Left kidney (tissue), 2 donors: Measurements from ENCODE around the gene KIFC1. TPM values are rescaled to one million over a fixed set of nuclear protein-coding genes. Genes with fewer than 3 reads are reported as not detected.

Source experiments
- DNase-seq: peaks from one replicate; pipeline ENCODE4 v3.0.0-alpha.2; 2013
- polyA plus RNA-seq: library from polyadenylated mRNA; unstranded; fragments of 120-200 nt; gene quantifications from one replicate; pipeline ENCODE4 v1.2.1, GENCODE V29; 2013; ENCODE audit not compliant: insufficient read length

KIFC1 gene
- polyA plus RNA-seq, 1 donor: 62.9 TPM

DNA sequence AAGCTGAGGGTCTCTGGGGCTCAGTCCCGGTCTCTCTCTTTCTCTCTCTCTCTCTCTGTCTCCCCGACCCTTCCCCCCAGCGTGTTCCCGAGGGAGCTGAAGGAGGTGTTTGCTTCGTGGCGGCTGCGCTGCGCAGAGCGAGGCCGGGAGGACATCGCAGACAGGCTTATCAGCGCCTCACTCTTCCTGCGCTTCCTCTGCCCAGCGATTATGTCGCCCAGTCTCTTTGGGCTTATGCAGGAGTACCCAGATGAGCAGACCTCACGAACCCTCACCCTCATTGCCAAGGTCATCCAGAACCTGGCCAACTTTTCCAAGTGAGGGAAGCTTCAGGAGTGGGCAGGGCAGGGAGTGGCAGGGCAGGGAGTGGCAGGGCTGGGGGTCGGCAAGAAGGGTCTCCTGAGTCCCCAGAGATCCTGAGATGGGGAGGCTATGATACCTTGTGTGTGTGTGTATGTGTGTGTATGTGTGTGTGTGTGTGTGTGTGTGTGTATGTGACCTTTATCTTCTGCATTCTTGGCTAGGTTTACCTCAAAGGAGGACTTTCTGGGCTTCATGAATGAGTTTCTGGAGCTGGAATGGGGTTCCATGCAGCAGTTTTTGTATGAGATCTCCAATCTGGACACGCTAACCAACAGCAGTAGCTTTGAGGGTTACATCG, 49.2 kb downstream of the KIFC1 start:
- no peak for DNase-seq

DNA sequence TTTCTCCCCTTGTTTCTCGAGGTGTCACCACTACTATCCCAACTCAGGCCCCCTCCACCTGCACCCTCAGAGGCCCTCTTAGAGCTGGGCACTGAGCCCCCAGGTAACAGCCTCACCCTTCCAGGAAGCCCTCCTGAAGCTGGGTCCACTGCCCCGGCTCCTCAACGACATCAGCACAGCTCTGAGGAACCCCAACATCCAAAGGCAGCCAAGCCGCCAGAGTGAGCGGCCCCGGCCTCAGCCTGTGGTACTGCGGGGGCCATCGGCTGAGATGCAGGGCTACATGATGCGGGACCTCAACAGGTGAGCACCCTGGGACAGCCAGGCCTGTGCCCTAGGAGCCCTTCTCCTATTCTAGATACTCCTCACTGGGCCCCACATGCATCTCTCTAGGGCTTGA, 49.8 kb downstream of the KIFC1 start:
- DNase-seq: no peak

DNA sequence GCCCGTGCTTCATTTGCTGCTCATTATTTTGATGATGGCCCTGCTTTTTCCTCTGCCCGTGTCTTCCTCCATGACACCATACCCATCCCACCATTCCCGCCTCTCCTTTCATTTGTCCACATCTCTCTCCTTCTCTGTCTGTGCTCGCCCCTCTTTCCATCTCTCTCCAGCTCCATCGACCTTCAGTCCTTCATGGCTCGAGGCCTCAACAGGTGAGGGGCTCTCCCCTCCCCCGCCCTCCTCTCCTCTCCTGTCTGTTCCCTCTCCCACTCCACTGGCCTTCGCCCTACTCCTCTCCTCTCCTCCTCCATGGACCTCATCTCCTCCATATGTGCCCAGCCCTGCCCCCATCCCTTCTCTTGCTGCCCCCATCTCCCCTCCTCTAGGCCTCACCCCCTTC, 50.7 kb downstream of the KIFC1 start:
- DNase-seq: no peak

DNA sequence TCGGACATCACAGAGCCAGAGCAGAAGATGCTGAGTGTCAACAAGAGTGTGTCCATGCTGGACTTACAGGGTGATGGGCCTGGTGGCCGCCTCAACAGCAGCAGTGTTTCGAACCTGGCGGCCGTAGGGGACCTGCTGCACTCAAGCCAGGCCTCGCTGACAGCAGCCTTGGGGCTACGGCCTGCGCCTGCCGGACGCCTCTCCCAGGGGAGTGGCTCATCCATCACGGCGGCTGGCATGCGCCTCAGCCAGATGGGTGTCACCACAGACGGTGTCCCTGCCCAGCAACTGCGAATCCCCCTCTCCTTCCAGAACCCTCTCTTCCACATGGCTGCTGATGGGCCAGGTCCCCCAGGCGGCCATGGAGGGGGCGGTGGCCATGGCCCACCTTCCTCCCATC, 51.4 kb downstream of the KIFC1 start:
- DNase-seq: no peak

DNA sequence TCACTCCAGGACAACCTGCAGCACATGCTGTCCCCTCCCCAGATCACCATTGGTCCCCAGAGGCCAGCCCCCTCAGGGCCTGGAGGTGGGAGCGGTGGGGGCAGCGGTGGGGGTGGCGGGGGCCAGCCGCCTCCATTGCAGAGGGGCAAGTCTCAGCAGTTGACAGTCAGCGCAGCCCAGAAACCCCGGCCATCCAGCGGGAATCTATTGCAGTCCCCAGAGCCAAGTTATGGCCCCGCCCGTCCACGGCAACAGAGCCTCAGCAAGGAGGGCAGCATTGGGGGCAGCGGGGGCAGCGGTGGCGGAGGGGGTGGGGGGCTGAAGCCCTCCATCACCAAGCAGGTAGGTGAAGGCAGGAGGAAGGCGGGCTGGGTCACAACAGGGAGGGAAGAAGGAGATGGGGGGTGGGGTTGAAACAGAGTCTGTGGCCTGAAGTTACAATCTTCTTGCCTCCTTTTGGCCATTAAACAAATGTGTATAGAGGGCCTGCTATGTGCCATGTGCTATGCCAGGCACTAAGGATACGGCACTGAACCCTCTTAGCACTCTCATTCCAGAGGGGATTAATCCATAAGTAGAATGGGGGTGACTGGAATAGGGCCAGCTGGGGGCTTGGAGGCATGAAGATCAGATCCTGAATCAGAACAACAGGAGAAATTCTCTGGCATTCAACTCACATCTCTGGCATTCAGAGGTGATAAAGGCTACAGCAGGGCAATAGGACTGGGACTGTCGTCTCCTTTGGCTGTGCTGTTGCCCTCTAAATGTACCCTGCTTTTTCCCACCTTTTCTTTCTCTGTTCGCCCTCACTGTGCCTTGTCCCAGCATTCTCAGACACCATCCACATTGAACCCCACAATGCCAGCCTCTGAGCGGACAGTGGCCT, 52.2 kb downstream of the KIFC1 start:
- no peak for DNase-seq

DNA sequence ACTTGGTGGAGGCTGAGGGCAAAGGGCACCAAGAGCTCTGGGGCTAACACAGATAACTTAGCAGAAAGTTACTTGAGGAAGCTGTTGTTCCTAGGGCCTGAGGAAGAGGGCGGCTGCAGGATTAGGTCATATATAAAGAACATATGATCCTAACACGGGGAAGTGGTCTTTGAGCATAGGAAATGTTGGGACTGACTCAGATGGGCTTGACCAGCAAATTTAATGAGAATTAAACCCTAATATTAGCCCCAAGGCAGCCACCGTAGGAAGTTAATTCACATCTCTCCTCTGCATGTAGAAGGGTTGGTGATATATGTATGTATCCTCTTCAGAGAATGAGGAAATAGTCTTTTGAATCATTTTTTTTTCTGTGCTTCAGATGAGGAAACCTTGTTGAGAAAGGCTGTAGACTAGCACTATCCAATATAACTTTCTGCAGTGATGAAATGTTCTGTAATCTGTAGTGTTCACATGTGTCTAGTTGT, 53.5 kb downstream of the KIFC1 start:
- no peak for DNase-seq

DNA sequence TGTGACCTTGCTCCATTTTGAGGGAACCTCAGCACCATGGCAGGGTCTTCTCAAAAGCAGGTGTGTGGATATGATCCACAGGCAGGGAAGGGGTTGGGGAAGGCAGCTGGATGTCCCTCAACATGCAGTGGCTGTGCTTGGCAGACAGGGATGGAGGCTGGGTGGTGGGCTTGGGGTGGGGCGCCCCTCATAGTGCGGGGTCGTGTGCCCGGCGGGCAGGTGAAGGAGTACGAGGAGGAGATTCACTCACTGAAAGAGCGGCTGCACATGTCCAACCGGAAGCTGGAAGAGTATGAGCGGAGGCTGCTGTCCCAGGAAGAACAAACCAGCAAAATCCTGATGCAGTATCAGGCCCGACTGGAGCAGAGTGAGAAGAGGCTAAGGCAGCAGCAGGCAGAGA, 54.7 kb downstream of the KIFC1 start:
- DNase-seq: no peak

DNA sequence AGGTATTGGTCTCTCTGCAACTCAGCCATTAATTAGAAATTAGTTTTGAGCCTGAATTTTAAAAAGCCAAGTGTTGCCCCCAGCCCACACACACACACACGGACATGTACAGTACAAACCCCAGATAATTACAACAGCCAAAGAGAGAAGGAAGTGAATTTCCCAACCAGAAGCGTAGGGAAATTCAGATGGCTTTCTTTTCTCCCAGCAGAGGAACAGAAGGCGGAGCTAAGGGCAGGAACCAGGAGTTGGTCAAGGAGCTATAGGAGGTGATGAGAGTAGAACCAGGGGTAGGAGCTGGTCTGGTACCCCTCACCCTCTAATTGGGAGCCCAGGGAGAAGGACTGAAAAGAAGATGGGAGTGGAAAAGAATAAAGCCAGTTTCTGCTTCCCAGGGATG, 58.8 kb downstream of the KIFC1 start:
- no peak for DNase-seq

DNA sequence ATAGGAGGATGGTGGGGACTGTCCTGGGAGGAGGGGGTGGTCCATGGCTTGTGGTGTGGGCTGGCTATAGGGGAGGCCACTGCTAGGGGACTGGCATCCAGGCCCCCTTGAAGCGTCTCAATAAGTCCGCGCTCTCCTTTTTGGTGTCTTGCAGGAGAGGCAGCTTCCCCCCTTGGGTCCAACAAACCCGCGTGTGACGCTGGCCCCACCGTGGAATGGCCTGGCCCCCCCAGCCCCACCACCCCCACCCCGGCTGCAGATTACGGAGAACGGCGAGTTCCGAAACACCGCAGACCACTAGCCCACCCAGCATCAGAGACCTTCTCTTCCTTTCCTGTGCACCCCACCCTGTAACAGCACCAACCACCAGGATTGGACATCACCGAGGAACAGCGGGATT, 60.0 kb downstream of the KIFC1 start:
- DNase-seq: no peak

DNA sequence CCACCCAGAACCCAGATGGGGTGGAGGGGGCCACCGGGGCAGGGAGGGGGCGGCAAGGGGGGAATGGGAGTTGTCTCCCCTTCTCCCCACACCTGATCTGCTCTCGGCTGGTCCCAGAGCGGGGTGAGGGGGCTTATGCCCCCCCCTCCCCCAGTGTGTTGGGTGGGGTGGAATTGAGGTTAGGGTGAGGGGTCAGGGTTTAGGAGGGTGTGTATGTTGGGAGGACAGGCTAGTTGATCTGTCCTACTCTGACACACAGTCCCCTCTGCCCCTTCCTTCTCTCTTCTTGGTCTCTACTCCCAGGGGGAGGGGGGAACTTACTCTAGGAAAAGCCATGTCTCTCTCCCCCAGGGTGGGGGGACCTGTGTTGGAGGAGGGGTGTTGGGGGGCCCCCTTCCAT, 60.9 kb downstream of the KIFC1 start:
- no peak for DNase-seq

DNA sequence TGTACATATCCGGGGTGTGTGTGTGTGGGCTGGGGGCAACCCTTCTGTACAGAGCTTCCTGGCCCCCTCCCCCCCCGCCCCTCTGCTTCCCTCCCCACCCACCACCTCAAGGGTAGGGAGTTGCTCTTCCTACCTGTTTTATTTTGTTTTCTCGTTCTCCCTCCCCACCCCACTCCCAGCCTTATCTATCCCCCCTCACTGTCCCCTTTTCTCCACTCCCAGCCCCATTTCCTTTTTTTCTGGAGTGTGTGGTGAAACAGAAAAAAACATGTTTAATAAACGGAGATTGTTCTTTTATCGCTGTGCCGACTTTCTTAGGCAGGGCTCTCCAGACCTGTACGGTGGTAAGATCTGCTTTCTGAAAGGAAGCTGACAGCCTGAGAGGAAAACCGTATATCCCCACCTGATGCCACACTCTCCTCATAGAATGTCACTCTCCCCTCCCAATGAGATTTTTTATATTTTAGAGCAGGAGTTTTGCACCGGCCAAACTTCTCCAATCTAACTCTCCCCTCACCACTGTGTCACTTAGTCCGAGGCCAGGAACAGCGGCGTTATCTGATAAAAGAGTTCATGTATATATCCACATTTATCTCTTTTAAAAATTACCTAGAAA, 61.9 kb downstream of the KIFC1 start:
- no peak for DNase-seq

DNA sequence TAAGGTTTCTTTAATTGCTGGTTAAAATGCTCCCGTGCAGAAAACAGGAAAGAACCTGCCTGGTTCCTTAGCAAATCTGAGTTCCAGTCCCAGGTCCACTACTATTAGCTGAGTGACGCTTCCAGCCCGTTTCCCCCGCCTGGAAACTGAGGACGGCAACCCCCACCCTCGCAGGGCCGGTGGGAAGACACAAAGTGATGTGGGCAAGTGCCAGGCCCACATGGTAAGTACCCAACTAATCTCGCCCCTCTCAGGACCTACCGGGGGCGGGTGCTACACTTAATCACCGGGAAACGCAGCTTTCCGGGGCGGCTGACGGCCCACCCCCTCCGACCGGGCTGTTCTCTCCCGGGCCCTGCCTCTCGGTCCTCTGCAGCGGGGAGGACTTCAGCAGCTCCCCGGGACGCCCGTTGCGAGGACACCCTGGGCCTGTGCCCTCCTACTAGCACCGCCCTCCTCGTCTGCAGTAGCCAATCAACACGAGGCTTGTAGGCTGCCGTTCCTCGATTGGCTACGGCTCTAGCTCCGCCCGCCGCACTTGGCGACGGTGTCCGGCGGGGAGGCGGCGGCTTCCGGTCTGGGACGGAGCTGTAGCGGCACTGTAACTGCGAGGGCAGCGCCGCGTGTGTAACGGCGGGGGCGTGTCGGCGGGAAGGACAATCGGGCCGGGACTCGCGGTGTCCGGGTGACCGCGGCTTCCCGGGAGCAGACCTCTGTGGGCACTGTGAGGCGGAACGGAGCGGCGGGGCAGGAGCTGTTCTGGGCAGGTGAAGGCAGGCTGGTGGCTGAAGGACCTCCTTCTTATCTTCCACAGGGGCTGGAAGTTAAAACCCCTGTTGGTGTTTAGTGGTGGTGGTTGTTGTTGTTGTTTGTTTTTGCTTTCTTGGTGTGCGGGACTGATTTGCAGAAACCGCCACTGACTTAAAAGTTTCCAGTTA, 62.7 kb downstream of the KIFC1 start, which contains the start of gene ZBTB9:
Gene ZBTB9 (plus strand): TSS at position 568 of the 938 bp plus-strand sequence. CDS start 525 bp downstream, outside the sequence.
- DNase-seq: peak; percentile 94

DNA sequence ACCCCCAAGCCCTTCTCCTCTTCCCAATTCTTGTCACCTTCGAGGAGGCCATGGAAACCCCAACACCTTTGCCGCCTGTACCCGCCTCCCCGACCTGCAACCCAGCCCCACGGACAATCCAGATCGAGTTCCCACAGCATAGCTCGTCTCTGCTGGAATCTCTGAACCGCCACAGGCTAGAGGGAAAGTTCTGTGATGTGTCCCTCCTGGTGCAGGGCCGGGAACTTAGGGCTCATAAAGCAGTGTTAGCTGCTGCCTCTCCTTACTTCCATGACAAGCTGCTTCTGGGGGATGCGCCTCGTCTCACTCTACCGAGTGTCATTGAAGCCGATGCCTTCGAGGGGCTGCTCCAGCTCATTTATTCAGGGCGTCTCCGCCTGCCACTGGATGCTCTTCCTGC, 63.4 kb downstream of the KIFC1 start:
- no peak for DNase-seq

DNA sequence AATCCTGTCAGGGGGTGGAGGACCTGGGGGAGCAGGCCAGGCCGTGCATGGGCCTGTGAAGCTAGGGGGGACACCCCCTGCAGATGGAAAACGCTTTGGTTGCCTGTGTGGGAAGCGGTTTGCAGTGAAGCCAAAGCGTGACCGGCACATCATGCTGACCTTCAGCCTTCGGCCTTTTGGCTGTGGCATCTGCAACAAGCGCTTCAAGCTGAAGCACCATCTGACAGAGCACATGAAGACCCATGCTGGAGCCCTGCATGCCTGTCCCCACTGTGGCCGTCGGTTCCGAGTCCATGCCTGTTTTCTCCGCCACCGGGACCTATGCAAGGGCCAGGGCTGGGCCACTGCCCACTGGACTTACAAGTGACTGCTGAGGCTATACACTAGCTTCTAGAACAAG, 64.5 kb downstream of the KIFC1 start:
- no peak for DNase-seq

DNA sequence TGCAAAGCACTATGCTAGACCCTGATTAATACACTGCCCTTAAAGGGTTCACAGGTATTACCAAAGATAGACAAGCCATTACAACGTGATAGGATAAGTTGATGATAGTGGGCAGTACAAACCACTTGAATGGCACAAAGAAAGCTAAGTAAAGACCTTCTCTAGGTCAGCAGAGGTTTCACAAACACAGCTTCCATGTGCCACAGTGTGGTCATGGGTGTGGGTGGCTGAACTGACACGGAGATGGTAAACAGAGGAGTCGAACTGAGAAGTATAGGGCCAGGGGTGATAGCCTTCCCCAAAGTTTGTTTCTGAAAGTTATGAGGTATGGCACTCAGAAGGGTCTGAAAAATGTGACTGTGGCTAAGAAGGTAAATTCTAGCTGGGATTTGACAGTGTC, 67.1 kb downstream of the KIFC1 start:
- no peak for DNase-seq

DNA sequence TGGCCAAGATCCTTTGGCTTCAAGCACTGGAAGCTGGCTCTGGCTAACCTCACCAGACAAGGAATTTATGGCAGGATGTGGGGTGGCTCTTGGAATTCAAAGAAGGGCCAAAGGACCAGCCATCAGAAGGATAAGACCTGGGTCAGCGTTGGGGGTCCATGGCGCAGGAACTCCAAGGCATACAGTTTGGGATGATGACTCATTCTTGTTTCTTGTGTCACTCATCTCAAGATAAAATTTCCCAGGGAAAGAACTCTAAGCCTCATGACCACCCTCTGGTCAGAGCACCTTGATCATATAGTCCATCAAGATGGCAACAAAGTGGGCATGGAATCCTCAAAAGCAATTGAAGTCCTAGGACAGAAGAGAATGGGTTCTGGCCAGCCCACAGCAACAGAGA, 67.6 kb downstream of the KIFC1 start:
- no peak for DNase-seq

Other genes starting within 250 kb of the KIFC1 start
- 5.9 TPM for gene COL11A2, start 199.4 kb upstream of the KIFC1 start, polyA plus RNA-seq
- 65.6 TPM for gene RXRB, start 191.2 kb upstream of the KIFC1 start, polyA plus RNA-seq
- gene SLC39A7, start 191.0 kb upstream of the KIFC1 start, polyA plus RNA-seq: 115 TPM
- 23.9 TPM for gene HSD17B8, start 187.2 kb upstream of the KIFC1 start, polyA plus RNA-seq
- 53.4 TPM for gene RING1, start 183.3 kb upstream of the KIFC1 start, polyA plus RNA-seq
- gene VPS52, start 119.9 kb upstream of the KIFC1 start, polyA plus RNA-seq: 100 TPM
- 2,698 TPM for gene RPS18, start 119.7 kb upstream of the KIFC1 start, polyA plus RNA-seq
- gene B3GALT4, start 114.7 kb upstream of the KIFC1 start, polyA plus RNA-seq: 4.0 TPM
- 59.7 TPM for gene WDR46, start 102.6 kb upstream of the KIFC1 start, polyA plus RNA-seq
- gene PFDN6, start 102.2 kb upstream of the KIFC1 start, polyA plus RNA-seq: 65.4 TPM
- 119 TPM for gene RGL2, start 92.9 kb upstream of the KIFC1 start, polyA plus RNA-seq
- 37.6 TPM for gene TAPBP, start 77.7 kb upstream of the KIFC1 start, polyA plus RNA-seq
- gene ZBTB22, start 74.1 kb upstream of the KIFC1 start, polyA plus RNA-seq: 20.9 TPM
- gene DAXX, start 68.9 kb upstream of the KIFC1 start, polyA plus RNA-seq: 59.0 TPM
- 68.8 TPM for gene PHF1, start 19.2 kb downstream of the KIFC1 start, polyA plus RNA-seq
- gene CUTA, start 26.3 kb downstream of the KIFC1 start, polyA plus RNA-seq: 211 TPM
- 40.9 TPM for gene SYNGAP1, start 28.2 kb downstream of the KIFC1 start, polyA plus RNA-seq
- gene ZBTB9, start 62.8 kb downstream of the KIFC1 start, polyA plus RNA-seq: 16.4 TPM
- gene BAK1, start 188.5 kb downstream of the KIFC1 start, polyA plus RNA-seq: 21.1 TPM
- 9.2 TPM for gene ITPR3, start 229.5 kb downstream of the KIFC1 start, polyA plus RNA-seq